Choroid plexus epithelial cell (primary cell): ENCODE measurements around the gene DDX25.

Experiments used
- DNase-seq: peaks from one replicate; pipeline ENCODE4 v3.0.0-alpha.2; 2010; ENCODE audit warnings: low read depth
- H3K4me3 ChIP-seq: 2 replicates; pipeline ENCODE4 v1.5.1; 2011; ENCODE audit warnings: low read depth, mild to moderate bottlenecking, control low read depth, low read length, moderate library complexity
- CTCF ChIP-seq: conservative IDR thresholded peaks from 2 replicates; pipeline ENCODE4 v1.5.1; 2011; ENCODE audit warnings: low read depth, mild to moderate bottlenecking, control low read depth, inconsistent platforms, low read length, moderate library complexity

Gene DDX25

GRCh38 chr11:125952559-125952958 lies 48.3 kb downstream of the DDX25 start:
- no peak for DNase-seq
- no peak for TF ChIP-seq CTCF
- H3K4me3 ChIP-seq, result no peak overlapping the region

- H3K4me3 ChIP-seq, result no peak overlapping the region
Observed at GRCh38 chr11:125952973-125953372, 48.7 kb downstream of the DDX25 start.

GRCh38 chr11:125953401-125953935 lies 49.2 kb downstream of the DDX25 start:
- DNase-seq, result no peak
- TF ChIP-seq CTCF, result no peak
- H3K4me3 ChIP-seq, result no peak overlapping the region

More at GRCh38 chr11:125952973-125953372, 48.7 kb downstream of the DDX25 start:
- DNase-seq, result no peak
- TF ChIP-seq CTCF, result no peak

GRCh38 chr11:125954123-125954944 lies 50.0 kb downstream of the DDX25 start:
- no peak for TF ChIP-seq CTCF
- H3K4me3 ChIP-seq, result no peak overlapping the region
- no peak for DNase-seq

GRCh38 chr11:125954945-125955640 lies 50.8 kb downstream of the DDX25 start:
- no peak for TF ChIP-seq CTCF
- no peak overlapping the region for H3K4me3 ChIP-seq
- DNase-seq, result no peak

GRCh38 chr11:125955856-125956255 lies 51.5 kb downstream of the DDX25 start:
- no peak overlapping the region for H3K4me3 ChIP-seq
- DNase-seq, result no peak
- TF ChIP-seq CTCF, result no peak
